HepG2 (cell line): ENCODE results near the gene TAS1R3. TPM values are rescaled to one million over a fixed set of nuclear protein-coding genes. Genes with fewer than 3 reads are reported as not detected.

Source experiments
- ARNT2 ChIP-seq: sonication (generic); formaldehyde crosslinking; IDR thresholded peaks from 2 replicates; pipeline ENCODE4 v1.8.0; 2022; ENCODE audit warnings: mild to moderate bottlenecking, low read depth, missing genetic modification reagents, moderate library complexity
- ARNTL ChIP-seq: sonication (generic); formaldehyde crosslinking; IDR thresholded peaks from 2 replicates; pipeline ENCODE4 v1.4.0; 2020; ENCODE audit warnings: mild to moderate bottlenecking, missing genetic modification reagents
- ATAD3A ChIP-seq: sonication (generic); formaldehyde crosslinking; IDR thresholded peaks from 2 replicates; pipeline ENCODE4 v1.4.0; 2020; ENCODE audit warnings: missing genetic modification reagents
- CREM ChIP-seq, 2 experiments: sonication (generic) in 1 of 2; formaldehyde crosslinking in 1 of 2; IDR thresholded peaks; 2 replicates each; pipeline versions ENCODE4 v1.4.0 to v1.6.1; 2016 to 2020; ENCODE audit warnings: antibody characterized with exemption in 1 of 2, mild to moderate bottlenecking in 1 of 2, missing genetic modification reagents in 1 of 2
- DDIT3 ChIP-seq: sonication (generic); formaldehyde crosslinking; IDR thresholded peaks from 2 replicates; pipeline ENCODE4 v1.4.0; 2020; ENCODE audit warnings: mild to moderate bottlenecking, missing genetic modification reagents
- KDM5B ChIP-seq: sonication (generic); formaldehyde crosslinking; IDR thresholded peaks from 2 replicates; pipeline ENCODE4 v1.4.0; 2020; ENCODE audit warnings: missing genetic modification reagents, mild to moderate bottlenecking, borderline replicate concordance
- KLF15 ChIP-seq: sonication (generic); formaldehyde crosslinking; IDR thresholded peaks from 2 replicates; pipeline ENCODE4 v1.8.1; 2023; ENCODE audit warnings: borderline replicate concordance, mild to moderate bottlenecking, inconsistent platforms, missing genetic modification reagents, mixed read lengths
- KMT2B ChIP-seq: IDR thresholded peaks from 2 replicates; pipeline ENCODE4 v1.6.1; 2016; ENCODE audit warnings: missing genetic modification reagents, missing compliant biosample characterization
- MED8 ChIP-seq: sonication (generic); formaldehyde crosslinking; IDR thresholded peaks from 2 replicates; pipeline ENCODE4 v1.8.1; 2023; ENCODE audit warnings: mild to moderate bottlenecking, missing genetic modification reagents; ENCODE audit not compliant: insufficient replicate concordance
- PAWR ChIP-seq: sonication (generic); formaldehyde crosslinking; IDR thresholded peaks from 2 replicates; pipeline ENCODE4 v1.4.0; 2020; ENCODE audit warnings: missing genetic modification reagents, mild to moderate bottlenecking, borderline replicate concordance
- PLRG1 ChIP-seq: fragments of 450-650 bp; conservative IDR thresholded peaks from 2 replicates; pipeline ENCODE4 v1.6.1; 2016
- SP5 ChIP-seq: IDR thresholded peaks from 2 replicates; pipeline ENCODE4 v1.6.1; 2016; ENCODE audit warnings: low read depth, borderline replicate concordance
- ZBTB14 ChIP-seq: sonication (generic); formaldehyde crosslinking; IDR thresholded peaks from 2 replicates; pipeline ENCODE4 v1.4.0; 2020; ENCODE audit warnings: missing genetic modification reagents
- ZFP36L1 ChIP-seq: sonication (generic); formaldehyde crosslinking; IDR thresholded peaks from 2 replicates; pipeline ENCODE4 v1.8.0; 2022; ENCODE audit warnings: mild to moderate bottlenecking, missing genetic modification reagents, moderate library complexity
- ZHX1 ChIP-seq: sonication (generic); formaldehyde crosslinking; IDR thresholded peaks from 2 replicates; pipeline ENCODE4 v1.8.1; 2022; ENCODE audit warnings: low read depth, mild to moderate bottlenecking, missing genetic modification reagents
- ZNF292 ChIP-seq: sonication (generic); formaldehyde crosslinking; IDR thresholded peaks from 2 replicates; pipeline ENCODE4 v1.8.1; 2022; ENCODE audit warnings: mild to moderate bottlenecking, low read depth, missing genetic modification reagents, borderline replicate concordance
- ZNF569 ChIP-seq: sonication (generic); formaldehyde crosslinking; IDR thresholded peaks from 2 replicates; pipeline ENCODE4 v1.5.0; 2020; ENCODE audit warnings: mild to moderate bottlenecking, missing genetic modification reagents, moderate library complexity, borderline replicate concordance
- ZNF646 ChIP-seq: sonication (generic); formaldehyde crosslinking; IDR thresholded peaks from 2 replicates; pipeline ENCODE4 v1.9.0; 2021; ENCODE audit warnings: mild to moderate bottlenecking, missing genetic modification reagents
- polyA plus RNA-seq, 8 experiments: library from polyadenylated mRNA; depleted of rRNA in 3 of 8; stranded (reverse) in 7 of 8; unstranded in 1 of 8; fragments of >200 nt; fragmentation: Illumina TruSeq in 4 of 8; extraction: Trizol in 4 of 8; gene quantifications; 2 replicates each; pipeline versions ENCODE4 v1.2.1 to v1.2.3, GENCODE V29; 2011 to 2016; ENCODE audit warnings: low read depth in 4 of 8, missing spikeins in 1 of 8, mixed read lengths in 1 of 8; ENCODE audit not compliant: insufficient read depth in 1 of 8
- total RNA-seq, 5 experiments: library from RNA; depleted of rRNA; stranded (reverse); fragments of >200 nt; fragmentation: Illumina TruSeq; extraction: Trizol; gene quantifications; 2 replicates each; pipeline ENCODE4 v1.2.3, GENCODE V29; 2016; ENCODE audit warnings: low read depth in 1 of 5

The TAS1R3 gene
- total and polyA plus RNA-seq, 2 of the 13 experiments (the other 11 are each of a cell fraction or from before 2014, with no cell fraction given) = 0.13 to 0.15 TPM

GRCh38 chr1:1374929-1375662, 44.0 kb downstream of the TAS1R3 start, which contains the start of gene AURKAIP1 (continued):
- TF ChIP-seq ZNF646 = no peak
- peak; percentile 81; the same call in 1 of the 2 replicates for TF ChIP-seq PAWR
- peak; percentile 98 for TF ChIP-seq CREM (IDR thresholded peaks at IDR 0.05)
- no peak; the same call in 1 of the 2 replicates for TF ChIP-seq CREM (CRISPR knock-in tag; IDR thresholded peaks at IDR 0.05)
- 0 out of 2 replicates have a peak, but pooled peaks have one; percentile 90 for TF ChIP-seq ZNF569 (CRISPR knock-in tag)
- peak; percentile 64; the same call in 1 of the 2 replicates for TF ChIP-seq ZFP36L1
- no peak for TF ChIP-seq PLRG1
- TF ChIP-seq KLF15 (CRISPR knock-in tag) = peak; percentile 61; the same call in 1 of the 2 replicates
- TF ChIP-seq ARNT2 (CRISPR knock-in tag) = peak; percentile 99
- no peak for TF ChIP-seq DDIT3
- peak; percentile 82 for TF ChIP-seq ZHX1 (CRISPR knock-in tag)
- no peak for TF ChIP-seq ATAD3A (CRISPR knock-in tag)
- TF ChIP-seq SP5 (CRISPR knock-in tag) = peak; percentile 62; the same call in 1 of the 2 replicates
- peak; percentile 87; the same call in 1 of the 2 replicates for TF ChIP-seq KDM5B (CRISPR knock-in tag)
- TF ChIP-seq ARNTL (CRISPR knock-in tag) = peak; percentile 85
- TF ChIP-seq ZBTB14 (CRISPR knock-in tag) = peak; percentile 72
- TF ChIP-seq ZNF292 = no peak
- peak; percentile 92 for TF ChIP-seq KMT2B (CRISPR knock-in tag)
- TF ChIP-seq MED8 (CRISPR knock-in tag) = peak; percentile 69
